ENCODE measurements around the gene JAKMIP1.

The JAKMIP1 gene

GRCh38 chr4:6058531-6059374, 141.6 kb downstream of the JAKMIP1 start:
- Histone ChIP-seq H3K27ac (ENCODE audit: low read length) (no peak overlapping the region), H3K9ac (ENCODE audit: low read length in 2 of 2) (no peak overlapping the region), H3K4me3 (ENCODE audit: low read length in 2 of 2) (no peak overlapping the region), H3K36me3 (ENCODE audit: control insufficient read depth in 2 of 2, insufficient read depth in 2 of 2, low read length in 2 of 2) (no peaks in the 10 kb centered on the region), H3K27me3 (ENCODE audit: control insufficient read depth in 1 of 2, insufficient read depth in 2 of 2, low read length in 2 of 2) (no peaks in the 10 kb centered on the region), H3K4me1 (ENCODE audit: control insufficient read depth, insufficient read depth, low read length) (no peaks in the 10 kb centered on the region), H3K9me3 (ENCODE audit: control insufficient read depth in 2 of 2, low read length in 2 of 2) (peaks cover 9 to 40% of the 10 kb centered on the region in 2 donors)

- Histone ChIP-seq H3K4me3 (ENCODE audit: low read length in 2 of 2) (no peak overlapping the region), H3K36me3 (ENCODE audit: control insufficient read depth in 2 of 2, insufficient read depth in 2 of 2, low read length in 2 of 2) (no peaks in the 10 kb centered on the region), H3K27ac (ENCODE audit: low read length) (no peak overlapping the region), H3K9me3 (ENCODE audit: control insufficient read depth in 2 of 2, low read length in 2 of 2) (peaks cover 9 to 40% of the 10 kb centered on the region in 2 donors), H3K27me3 (ENCODE audit: control insufficient read depth in 1 of 2, insufficient read depth in 2 of 2, low read length in 2 of 2) (no peaks in the 10 kb centered on the region), H3K9ac (ENCODE audit: low read length in 2 of 2) (no peak overlapping the region), H3K4me1 (ENCODE audit: control insufficient read depth, insufficient read depth, low read length) (no peaks in the 10 kb centered on the region)
Observed at GRCh38 chr4:6056976-6057766, 143.2 kb downstream of the JAKMIP1 start.

- Histone ChIP-seq H3K36me3 (ENCODE audit: control insufficient read depth in 2 of 2, insufficient read depth in 2 of 2, low read length in 2 of 2) (no peaks in the 10 kb centered on the region), H3K27me3 (ENCODE audit: control insufficient read depth in 1 of 2, insufficient read depth in 2 of 2, low read length in 2 of 2) (no peaks in the 10 kb centered on the region), H3K9me3 (ENCODE audit: control insufficient read depth in 2 of 2, low read length in 2 of 2) (peaks cover 8 to 37% of the 10 kb centered on the region in 2 donors), H3K4me3 (ENCODE audit: low read length in 2 of 2) (no peak overlapping the region), H3K9ac (ENCODE audit: low read length in 2 of 2) (no peak overlapping the region), H3K4me1 (ENCODE audit: control insufficient read depth, insufficient read depth, low read length) (no peaks in the 10 kb centered on the region), H3K27ac (ENCODE audit: low read length) (no peak overlapping the region)
Observed at GRCh38 chr4:6055436-6055835, 144.9 kb downstream of the JAKMIP1 start.

- Histone ChIP-seq H3K9ac (ENCODE audit: low read length in 2 of 2) (no peak overlapping the region), H3K27me3 (ENCODE audit: control insufficient read depth in 1 of 2, insufficient read depth in 2 of 2, low read length in 2 of 2) (no peaks in the 10 kb centered on the region), H3K36me3 (ENCODE audit: control insufficient read depth in 2 of 2, insufficient read depth in 2 of 2, low read length in 2 of 2) (no peaks in the 10 kb centered on the region), H3K9me3 (ENCODE audit: control insufficient read depth in 2 of 2, low read length in 2 of 2) (peaks cover 5 to 34% of the 10 kb centered on the region in 2 donors), H3K4me1 (ENCODE audit: control insufficient read depth, insufficient read depth, low read length) (no peaks in the 10 kb centered on the region), H3K27ac (ENCODE audit: low read length) (no peak overlapping the region), H3K4me3 (ENCODE audit: low read length in 2 of 2) (no peak overlapping the region)
Observed at GRCh38 chr4:6055030-6055429, 145.3 kb downstream of the JAKMIP1 start.

- H3K36me3 ChIP-seq (ENCODE audit: control insufficient read depth in 2 of 2, insufficient read depth in 2 of 2, low read length in 2 of 2) = no peaks in the 10 kb centered on the region
- no peak overlapping the region for H3K27ac ChIP-seq (ENCODE audit: low read length)
- H3K4me1 ChIP-seq (ENCODE audit: control insufficient read depth, insufficient read depth, low read length) = no peaks in the 10 kb centered on the region
- H3K9ac ChIP-seq (ENCODE audit: low read length in 2 of 2) = no peak overlapping the region
- H3K9me3 ChIP-seq (ENCODE audit: control insufficient read depth in 2 of 2, low read length in 2 of 2) = peaks cover 5 to 27% of the 10 kb centered on the region in 2 donors
- peaks cover 0 to 3% of the 10 kb centered on the region in 2 donors for H3K27me3 ChIP-seq (ENCODE audit: control insufficient read depth in 1 of 2, insufficient read depth in 2 of 2, low read length in 2 of 2)
- H3K4me3 ChIP-seq (ENCODE audit: low read length in 2 of 2) = no peak overlapping the region
Observed at GRCh38 chr4:6054162-6054922, 146.0 kb downstream of the JAKMIP1 start.

- Histone ChIP-seq H3K36me3 (ENCODE audit: control insufficient read depth in 2 of 2, insufficient read depth in 2 of 2, low read length in 2 of 2) (no peaks in the 10 kb centered on the region), H3K9ac (ENCODE audit: low read length in 2 of 2) (no peak overlapping the region), H3K4me1 (ENCODE audit: control insufficient read depth, insufficient read depth, low read length) (no peaks in the 10 kb centered on the region), H3K27me3 (ENCODE audit: control insufficient read depth in 1 of 2, insufficient read depth in 2 of 2, low read length in 2 of 2) (peaks cover 0 to 3% of the 10 kb centered on the region in 2 donors), H3K9me3 (ENCODE audit: control insufficient read depth in 2 of 2, low read length in 2 of 2) (peaks cover 0 to 12% of the 10 kb centered on the region in 2 donors), H3K27ac (ENCODE audit: low read length) (no peak overlapping the region), H3K4me3 (ENCODE audit: low read length in 2 of 2) (no peak overlapping the region)
Observed at GRCh38 chr4:6052679-6053078, 147.7 kb downstream of the JAKMIP1 start.

GRCh38 chr4:6050551-6050950, 149.8 kb downstream of the JAKMIP1 start:
- H3K4me1 ChIP-seq (ENCODE audit: control insufficient read depth, insufficient read depth, low read length) = no peaks in the 10 kb centered on the region
- no peaks in the 10 kb centered on the region for H3K9me3 ChIP-seq (ENCODE audit: control insufficient read depth in 2 of 2, low read length in 2 of 2)
- peaks cover 6% of the 10 kb centered on the region in 2 donors for H3K27me3 ChIP-seq (ENCODE audit: control insufficient read depth in 1 of 2, insufficient read depth in 2 of 2, low read length in 2 of 2)
- H3K27ac ChIP-seq (ENCODE audit: low read length) = no peak overlapping the region
- no peak overlapping the region for H3K9ac ChIP-seq (ENCODE audit: low read length in 2 of 2)
- no peak overlapping the region for H3K4me3 ChIP-seq (ENCODE audit: low read length in 2 of 2)
- no peaks in the 10 kb centered on the region for H3K36me3 ChIP-seq (ENCODE audit: control insufficient read depth in 2 of 2, insufficient read depth in 2 of 2, low read length in 2 of 2)

GRCh38 chr4:6049985-6050384, 150.4 kb downstream of the JAKMIP1 start:
- Histone ChIP-seq H3K9me3 (ENCODE audit: control insufficient read depth in 2 of 2, low read length in 2 of 2) (no peaks in the 10 kb centered on the region), H3K27me3 (ENCODE audit: control insufficient read depth in 1 of 2, insufficient read depth in 2 of 2, low read length in 2 of 2) (peaks cover 6% of the 10 kb centered on the region in 2 donors), H3K9ac (ENCODE audit: low read length in 2 of 2) (no peak overlapping the region), H3K4me1 (ENCODE audit: control insufficient read depth, insufficient read depth, low read length) (no peaks in the 10 kb centered on the region), H3K36me3 (ENCODE audit: control insufficient read depth in 2 of 2, insufficient read depth in 2 of 2, low read length in 2 of 2) (no peaks in the 10 kb centered on the region), H3K4me3 (ENCODE audit: low read length in 2 of 2) (no peak overlapping the region), H3K27ac (ENCODE audit: low read length) (no peak overlapping the region)

GRCh38 chr4:6049278-6049677, 151.1 kb downstream of the JAKMIP1 start:
- no peak overlapping the region for H3K4me3 ChIP-seq (ENCODE audit: low read length in 2 of 2)
- no peaks in the 10 kb centered on the region for H3K4me1 ChIP-seq (ENCODE audit: control insufficient read depth, insufficient read depth, low read length)
- H3K9ac ChIP-seq (ENCODE audit: low read length in 2 of 2) = no peak overlapping the region
- no peaks in the 10 kb centered on the region for H3K9me3 ChIP-seq (ENCODE audit: control insufficient read depth in 2 of 2, low read length in 2 of 2)
- H3K27ac ChIP-seq (ENCODE audit: low read length) = no peak overlapping the region
- H3K27me3 ChIP-seq (ENCODE audit: control insufficient read depth in 1 of 2, insufficient read depth in 2 of 2, low read length in 2 of 2) = peaks cover 7 to 8% of the 10 kb centered on the region in 2 donors
- no peaks in the 10 kb centered on the region for H3K36me3 ChIP-seq (ENCODE audit: control insufficient read depth in 2 of 2, insufficient read depth in 2 of 2, low read length in 2 of 2)

- Histone ChIP-seq H3K27me3 (ENCODE audit: control insufficient read depth in 1 of 2, insufficient read depth in 2 of 2, low read length in 2 of 2) (peaks cover 10 to 14% of the 10 kb centered on the region in 2 donors), H3K9me3 (ENCODE audit: control insufficient read depth in 2 of 2, low read length in 2 of 2) (no peaks in the 10 kb centered on the region), H3K36me3 (ENCODE audit: control insufficient read depth in 2 of 2, insufficient read depth in 2 of 2, low read length in 2 of 2) (no peaks in the 10 kb centered on the region), H3K9ac (ENCODE audit: low read length in 2 of 2) (no peak overlapping the region), H3K4me1 (ENCODE audit: control insufficient read depth, insufficient read depth, low read length) (no peaks in the 10 kb centered on the region), H3K4me3 (ENCODE audit: low read length in 2 of 2) (no peak overlapping the region), H3K27ac (ENCODE audit: low read length) (no peak overlapping the region)
Observed at GRCh38 chr4:6048537-6048936, 151.8 kb downstream of the JAKMIP1 start.

All from stomach smooth muscle (tissue), 2 donors.